GM19035 (cell line): ENCODE results near the gene TEX13B.
A peak's percentile ranks its signal among the peaks of the same experiment; 100 is the strongest.
"Not testable (repeated sequence)": the region's sequence is repeated elsewhere in the genome, so short reads cannot be mapped to it uniquely, and the experiment has no call there.

Source experiments
- ATAC-seq: cut with Tn5 transposase; IDR thresholded peaks from one replicate; pipeline ENCODE4 v1.9.1; 2021; ENCODE audit not compliant: unreplicated experiment

TEX13B gene

GRCh38 chrX:107982356-107982755, at the start of gene TEX13B:
TEX13B (minus strand) TSS chrX:107982370; CDS start chrX:107982127, 243 bp downstream.
- no peak for ATAC-seq

GRCh38 chrX:108029928-108030711, 48.0 kb upstream of the TEX13B start:
- peak; percentile 75 for ATAC-seq

- no peak for ATAC-seq
These were observed 46.7 kb upstream of the TEX13B start for GRCh38 chrX:108028854-108029253.

GRCh38 chrX:108025954-108026600, 43.9 kb upstream of the TEX13B start:
- ATAC-seq = no peak

DNA sequence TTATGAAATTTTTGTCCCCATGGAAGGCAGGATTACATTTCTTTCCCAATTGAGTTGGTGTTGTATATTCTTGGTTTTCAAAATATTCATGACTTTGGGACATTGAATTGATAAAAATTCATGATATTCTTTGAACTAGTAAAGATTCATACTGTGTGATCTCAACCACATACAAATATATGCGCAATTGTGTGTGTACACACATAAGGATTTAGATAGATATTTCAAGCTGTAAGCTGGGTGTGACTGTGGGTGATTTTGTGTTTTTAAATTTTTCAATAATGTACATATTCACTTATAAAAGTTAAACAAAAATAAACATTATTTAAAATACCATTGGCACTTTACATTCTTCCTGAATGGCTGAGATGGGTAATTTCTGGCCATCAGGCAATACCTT, 43.2 kb upstream of the TEX13B start:
- ATAC-seq = no peak

DNA sequence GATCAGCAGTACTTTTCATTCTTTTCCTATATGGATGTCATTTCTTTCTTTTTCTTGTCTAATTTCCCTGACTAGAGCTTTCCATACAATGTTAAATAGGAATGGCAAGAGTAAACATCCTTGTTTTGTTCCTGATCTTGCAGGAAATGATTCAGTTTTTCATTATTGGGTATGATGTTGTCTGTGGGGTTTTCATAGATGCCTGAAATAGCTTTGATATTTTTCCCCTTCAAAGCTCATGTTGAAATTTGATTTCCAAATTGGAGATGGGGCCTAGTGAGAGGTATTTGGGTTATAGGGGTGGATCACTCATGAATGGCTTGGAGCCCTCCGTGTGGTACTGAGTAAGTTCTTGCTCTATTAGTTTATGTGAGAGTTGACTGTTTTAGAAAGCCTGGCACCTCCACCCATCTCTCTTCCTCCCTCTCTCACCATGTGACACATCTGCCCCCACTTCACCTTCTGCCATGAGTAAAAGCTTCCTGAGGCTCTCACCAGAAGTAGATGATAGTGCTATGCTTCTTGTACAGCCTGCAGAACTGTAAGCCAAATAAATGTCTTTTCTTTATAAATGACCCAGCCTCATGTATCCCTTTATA, 40.4 kb upstream of the TEX13B start:
- no peak for ATAC-seq

- ATAC-seq = no peak
These were observed 38.5 kb upstream of the TEX13B start for GRCh38 chrX:108020631-108021030.

DNA sequence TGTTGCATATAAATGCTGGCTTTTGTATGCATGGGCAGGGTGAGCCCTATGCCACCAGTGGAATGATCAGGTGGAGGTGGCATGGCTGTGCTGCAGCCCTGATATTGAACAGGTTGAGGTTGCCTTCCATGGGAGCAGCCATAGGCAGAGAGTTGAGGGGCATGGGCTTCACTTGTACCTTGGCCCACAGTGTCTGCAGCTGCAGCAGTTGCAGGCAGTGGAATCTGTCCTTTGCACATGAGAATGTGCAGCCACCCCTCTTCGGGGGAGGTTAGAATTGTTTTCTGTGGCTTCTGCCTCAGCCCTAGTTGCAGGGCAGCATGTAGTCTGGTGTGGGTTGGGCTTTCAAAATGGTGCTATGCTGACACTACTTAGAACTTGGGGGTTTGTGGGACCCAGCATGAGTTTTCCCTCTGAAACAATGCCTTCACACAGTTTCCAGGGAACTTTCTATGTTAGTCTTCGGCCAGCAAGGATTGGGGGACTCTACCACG, 37.3 kb upstream of the TEX13B start:
- ATAC-seq = no peak

- peak; percentile 68 for ATAC-seq
These were observed 36.6 kb upstream of the TEX13B start for GRCh38 chrX:108018656-108019381.

GRCh38 chrX:108001218-108001814, 19.1 kb upstream of the TEX13B start:
- no peak for ATAC-seq

DNA sequence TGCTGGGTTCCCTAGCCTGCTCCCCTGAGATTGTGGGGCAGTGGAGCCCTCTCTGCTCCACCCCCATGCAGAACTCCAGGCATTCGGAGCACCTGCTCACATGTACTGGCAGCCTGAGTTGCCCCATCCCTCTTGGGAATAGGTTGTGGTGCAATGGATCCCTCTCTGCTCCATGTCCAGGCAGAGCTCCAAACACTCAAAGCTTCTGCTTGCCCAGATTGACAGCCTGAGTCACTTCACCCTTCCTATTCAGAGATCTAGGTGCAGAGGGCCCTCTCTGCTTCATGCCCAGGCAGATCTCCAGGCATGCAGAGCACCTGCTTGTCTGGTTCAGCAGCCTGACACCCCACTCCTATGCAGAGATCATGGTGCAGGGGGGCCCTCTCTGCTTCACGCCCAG, 18.6 kb upstream of the TEX13B start:
- ATAC-seq = no peak

DNA sequence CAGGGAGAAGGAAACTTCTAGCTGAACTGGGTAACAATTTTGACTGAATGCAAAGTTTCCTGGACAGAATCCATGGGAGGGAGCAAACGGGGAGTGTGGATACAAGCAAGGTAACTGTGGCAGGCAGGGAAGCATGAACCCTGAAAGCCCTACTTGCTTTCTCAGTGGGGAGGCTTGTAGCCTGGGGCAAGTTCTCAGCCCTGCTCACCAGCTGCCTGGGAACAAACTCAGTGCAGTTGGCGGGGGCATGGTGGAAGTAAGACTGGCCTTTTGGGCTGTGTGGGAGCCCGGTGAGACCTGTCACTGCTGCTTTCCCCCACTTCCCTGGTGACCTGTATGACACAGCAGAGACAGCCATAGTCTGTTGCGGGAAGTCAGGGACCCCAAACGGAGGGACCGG, 14.0 kb upstream of the TEX13B start:
- ATAC-seq = no peak

DNA sequence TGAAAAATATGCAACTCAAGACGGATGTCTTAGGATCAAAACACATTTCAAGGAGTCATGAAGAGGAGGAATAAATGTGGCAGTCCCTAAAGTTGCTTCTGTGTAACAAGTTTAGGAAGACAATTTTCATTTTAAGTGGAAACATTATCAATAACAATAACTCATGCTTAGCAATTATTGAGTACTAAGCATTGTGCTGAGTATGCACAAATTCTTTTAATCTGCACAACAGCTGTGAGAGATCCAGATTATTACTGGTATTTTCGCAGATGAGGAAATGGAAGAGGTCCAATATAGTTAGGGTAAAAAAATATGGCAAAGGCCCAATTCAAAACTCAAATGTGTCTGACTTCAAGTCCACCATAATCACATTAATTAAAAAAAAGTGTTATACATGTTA, 2.9 kb upstream of the TEX13B start:
- no peak for ATAC-seq

GRCh38 chrX:107979534-107979933, 2.6 kb downstream of the TEX13B start:
- ATAC-seq = no peak

DNA sequence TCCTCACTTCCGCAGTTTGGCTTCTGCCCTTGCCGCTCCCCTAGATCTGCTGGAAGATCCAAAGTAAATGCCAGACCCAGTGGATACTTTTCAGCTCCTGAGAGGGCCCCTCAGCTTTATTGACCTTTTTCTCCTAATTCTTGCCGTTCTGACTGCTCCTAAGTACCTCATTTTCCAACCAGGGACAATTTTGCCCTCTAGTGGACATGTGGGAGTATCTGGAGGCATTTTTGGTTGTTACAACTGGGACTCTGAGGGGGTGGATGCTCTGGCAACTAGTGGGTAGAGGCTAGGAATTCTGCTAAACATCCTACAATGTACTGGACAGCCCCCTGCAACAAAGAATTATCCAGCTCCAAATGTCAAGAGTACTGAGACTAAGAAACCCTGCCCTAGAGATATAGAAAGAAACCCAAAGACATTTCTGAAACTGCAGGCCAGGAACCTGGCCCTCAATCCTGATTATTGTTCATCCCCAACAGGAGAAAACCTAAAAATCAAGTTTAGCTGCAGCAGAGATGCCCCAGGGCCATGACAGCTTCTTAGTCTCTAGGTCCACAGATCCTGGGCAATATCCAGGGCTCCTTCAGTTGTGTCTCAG, 3.4 kb downstream of the TEX13B start:
- ATAC-seq = no peak

DNA sequence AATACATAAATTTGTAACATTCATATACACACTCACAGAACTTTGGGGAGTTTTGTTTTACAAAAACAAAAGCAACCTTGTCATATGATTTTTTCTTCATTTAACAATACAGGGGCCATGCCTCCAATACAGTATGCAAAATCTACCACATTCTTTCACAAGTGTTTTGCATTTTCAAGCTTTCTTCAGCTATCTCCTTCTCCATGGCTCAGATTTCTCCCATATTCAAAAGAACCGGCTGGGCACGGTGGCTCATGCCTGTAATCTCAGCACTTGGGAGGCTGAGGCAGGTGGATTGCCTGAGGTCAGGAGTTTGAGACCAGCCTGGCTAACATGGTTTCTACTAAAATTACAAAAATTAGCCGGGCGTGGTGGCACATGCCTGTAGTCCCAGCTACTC, 4.1 kb downstream of the TEX13B start:
- no peak for ATAC-seq

- no peak for ATAC-seq
These were observed 10.5 kb downstream of the TEX13B start for GRCh38 chrX:107971636-107972035.

DNA sequence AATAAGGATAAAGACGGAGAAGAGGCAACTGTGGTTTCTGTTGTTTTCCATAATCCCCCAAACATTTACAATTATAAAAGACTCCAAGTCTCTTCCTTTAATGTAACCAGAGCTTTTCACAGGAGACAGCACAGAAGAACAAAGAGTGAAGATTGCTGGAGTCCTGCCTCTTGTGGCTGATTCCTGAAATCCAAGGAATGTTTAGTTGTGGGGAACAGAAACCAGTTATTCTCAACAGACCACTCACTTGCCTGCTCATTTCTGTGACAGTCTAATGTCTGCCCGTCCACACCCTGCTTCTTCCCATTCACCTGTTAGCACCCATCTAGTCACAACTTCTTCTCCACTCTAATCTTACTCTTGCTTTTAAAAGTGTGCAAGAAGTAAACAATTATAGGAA, 12.1 kb downstream of the TEX13B start:
- ATAC-seq = no peak

DNA sequence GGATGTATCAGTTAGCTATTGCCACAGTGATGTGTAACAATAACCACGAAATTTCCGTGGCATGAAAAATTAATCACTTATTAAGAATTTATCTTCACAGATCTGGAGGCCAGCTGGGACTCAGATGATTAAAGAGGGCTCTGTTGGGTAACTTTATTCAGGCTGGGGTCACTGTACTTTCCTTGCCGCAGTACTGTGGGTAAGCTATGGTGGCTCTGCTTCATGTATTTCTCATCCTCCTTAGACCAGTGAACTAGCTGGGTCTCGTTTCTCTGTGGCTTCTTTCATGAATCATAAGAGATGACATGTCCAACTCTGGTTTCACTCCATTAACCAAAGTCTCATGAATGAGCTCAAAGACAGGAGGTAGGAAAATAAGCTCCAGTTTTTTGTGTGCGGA, 13.5 kb downstream of the TEX13B start:
- no peak for ATAC-seq

DNA sequence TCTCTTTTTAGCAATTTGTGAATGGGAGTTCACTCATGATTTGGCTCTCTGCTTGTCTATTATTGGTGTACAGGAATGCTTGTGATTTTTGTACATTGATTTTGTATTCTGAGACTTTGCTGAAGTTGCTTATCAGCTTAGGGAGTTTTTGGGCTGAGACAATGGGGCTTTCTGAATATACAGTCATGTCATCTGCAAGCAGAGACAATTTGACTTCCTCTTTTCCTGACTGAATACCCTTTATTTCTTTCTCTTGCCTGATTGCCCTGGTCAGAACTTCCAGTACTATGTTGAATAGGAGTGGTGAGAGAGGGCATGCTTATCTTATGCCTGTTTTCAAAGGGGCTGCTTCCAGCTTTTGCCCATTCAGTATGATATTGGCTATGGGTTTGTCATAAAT, 26.8 kb downstream of the TEX13B start:
- ATAC-seq = not testable (repeated sequence)

- no peak for ATAC-seq
These were observed 42.1 kb downstream of the TEX13B start for GRCh38 chrX:107940095-107940494.
